Mucosa of gallbladder (tissue), 1 donor: Measurements from ENCODE around the gene SPIC. TPM values are rescaled to one million over a fixed set of nuclear protein-coding genes. Genes with fewer than 3 reads are reported as not detected.
A peak's percentile ranks its signal among the peaks of the same experiment; 100 is the strongest.
"Not testable (repeated sequence)": the region's sequence is repeated elsewhere in the genome, so short reads cannot be mapped to it uniquely, and the experiment has no call there.

Experiments
- DNase-seq: peaks from one replicate; pipeline ENCODE4 v3.0.0-alpha.2; 2020; ENCODE audit warnings: low spot score
- total RNA-seq: library from RNA; stranded (reverse); gene quantifications from one replicate; pipeline ENCODE4 v1.2.1, GENCODE V29; 2021
- donor health status: DM: no; HTN: no; CAD: no.

Gene SPIC
- total RNA-seq, result not detected

DNA sequence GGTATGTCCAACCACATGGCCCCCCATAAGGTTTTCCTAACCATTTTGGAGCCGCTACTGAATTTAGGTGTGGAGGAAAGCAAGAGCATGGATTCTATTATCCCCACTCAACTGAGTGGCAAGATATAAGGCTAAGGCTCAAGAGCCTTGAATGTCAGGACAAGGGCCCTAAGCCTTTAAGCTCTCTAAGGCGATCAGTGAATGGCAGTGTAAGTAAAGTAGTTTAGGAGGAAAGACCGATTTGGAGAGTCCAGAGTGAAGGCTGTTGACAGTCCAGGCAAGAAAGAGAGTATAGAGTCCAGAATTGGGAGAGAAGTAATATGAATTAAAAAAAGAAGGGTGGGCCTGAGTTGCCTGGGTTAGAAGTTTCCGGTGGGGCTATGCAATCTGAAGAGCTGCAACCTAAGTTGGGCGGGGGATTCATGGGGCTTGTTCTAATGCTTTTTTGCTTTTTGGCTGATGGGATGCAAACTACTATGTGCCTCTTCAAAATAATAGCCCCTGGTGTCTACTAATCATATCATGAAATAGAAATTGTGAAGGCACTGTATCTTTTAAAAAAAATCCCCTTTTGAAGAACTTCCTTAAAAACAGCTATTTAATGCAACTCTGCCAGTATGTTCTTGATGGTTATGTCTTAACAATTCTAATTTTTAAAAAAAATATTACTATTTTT is at the start of gene SPIC:
TSS of gene SPIC (plus strand) at position 626 of the 676 bp plus-strand sequence. CDS start 1,569 bp downstream, outside the sequence.
- DNase-seq, result no peak

DNA sequence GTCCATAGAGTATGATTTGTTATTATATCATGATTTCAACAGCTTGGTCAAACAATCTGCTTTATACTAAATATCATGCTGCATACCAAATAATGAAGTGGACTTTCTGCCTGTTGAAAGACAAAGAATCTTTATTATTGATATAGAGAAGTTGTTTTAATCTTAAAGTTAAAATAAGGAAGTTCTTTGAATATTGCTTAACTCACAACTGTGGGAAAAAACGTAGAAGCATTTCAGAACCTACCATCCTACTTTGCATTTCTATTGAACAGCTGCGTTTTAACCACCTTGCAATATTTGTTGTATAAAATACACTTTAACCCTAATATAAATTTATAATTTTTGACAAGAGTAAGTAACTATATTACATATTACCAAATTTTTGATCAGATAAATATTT is 44.7 kb upstream of the SPIC start:
- DNase-seq, result no peak

DNA sequence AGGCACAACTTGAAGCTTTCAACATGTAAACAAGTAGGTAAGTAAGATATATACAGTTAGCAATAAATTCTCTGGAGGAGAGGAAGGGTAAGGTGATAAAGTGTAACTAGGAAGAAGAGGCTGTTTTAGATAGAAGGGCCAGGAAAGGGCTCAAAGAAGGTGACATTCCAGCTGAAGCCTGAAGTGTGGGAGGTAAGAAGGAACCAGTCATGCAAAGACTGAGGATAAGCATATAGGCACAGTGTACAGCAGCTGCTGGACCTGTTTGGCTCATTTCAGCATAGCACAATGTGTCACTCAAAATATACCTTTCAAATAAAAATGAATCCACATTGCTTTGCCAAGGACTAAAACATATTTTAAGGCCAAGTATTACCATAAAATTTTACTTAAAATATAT is 39.0 kb upstream of the SPIC start:
- no peak for DNase-seq

- no peak for DNase-seq
Measured at GRCh38 chr12:101439236-101439635, 35.9 kb upstream of the SPIC start.

GRCh38 chr12:101441461-101442224 is 33.5 kb upstream of the SPIC start:
- DNase-seq, result no peak

DNA sequence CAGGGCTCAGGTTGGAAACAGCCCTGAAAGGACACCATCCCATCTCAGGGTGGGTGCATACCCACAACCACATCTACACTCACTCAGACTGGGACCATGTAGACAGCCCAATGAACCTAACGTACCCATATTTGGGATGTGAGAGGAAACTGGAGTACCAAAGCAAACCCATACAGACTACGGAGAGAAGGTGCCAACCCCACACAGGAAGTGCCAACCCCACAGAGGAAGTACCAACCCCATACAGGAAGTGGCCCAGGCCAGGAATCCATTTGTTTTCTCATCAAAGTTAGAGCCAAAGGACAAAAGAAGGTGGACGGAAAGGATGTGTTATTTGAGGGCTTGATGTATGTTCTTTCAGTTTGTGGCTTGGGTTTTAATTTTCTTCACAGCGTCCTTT is 19.5 kb upstream of the SPIC start:
- DNase-seq, result no peak

DNA sequence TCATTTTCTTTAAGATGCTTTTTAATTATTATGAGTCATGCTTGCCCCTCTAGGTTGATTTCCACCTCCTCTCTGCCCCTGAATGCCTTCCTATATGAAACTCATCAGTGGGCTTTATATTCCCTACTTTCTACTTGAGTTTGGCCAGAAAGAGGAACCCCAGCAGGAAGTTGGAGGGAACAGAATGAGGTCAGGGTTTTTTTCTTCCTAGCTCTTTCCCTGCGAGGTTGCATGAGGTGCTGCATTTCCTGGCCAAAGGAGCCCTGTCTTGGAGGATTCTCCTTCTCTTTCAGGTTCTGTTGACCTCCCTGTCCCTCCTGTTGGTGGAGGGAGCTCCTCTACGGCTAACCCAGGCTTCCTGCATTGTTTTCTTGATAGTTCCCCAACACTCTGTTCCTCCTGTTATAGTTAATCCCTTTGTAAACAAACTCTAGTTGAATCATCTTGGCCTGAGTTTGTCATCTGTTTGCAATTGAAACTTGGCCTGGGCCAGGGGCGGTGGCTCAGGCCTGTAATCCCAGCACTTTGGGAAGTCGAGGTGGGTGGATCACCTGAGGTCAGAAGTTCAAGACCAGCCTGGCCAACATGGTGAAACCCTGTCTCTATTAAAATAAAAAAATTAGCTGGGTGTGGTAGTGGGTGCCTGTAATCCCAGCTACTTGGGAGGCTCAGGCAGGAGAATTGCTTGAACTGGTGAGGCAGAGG is 15.3 kb upstream of the SPIC start:
- DNase-seq, result peak; percentile 14

- no peak for DNase-seq
Measured at GRCh38 chr12:101468948-101469347, 6.2 kb upstream of the SPIC start.

GRCh38 chr12:101470939-101471338 is 4.2 kb upstream of the SPIC start:
- DNase-seq, result no peak

DNA sequence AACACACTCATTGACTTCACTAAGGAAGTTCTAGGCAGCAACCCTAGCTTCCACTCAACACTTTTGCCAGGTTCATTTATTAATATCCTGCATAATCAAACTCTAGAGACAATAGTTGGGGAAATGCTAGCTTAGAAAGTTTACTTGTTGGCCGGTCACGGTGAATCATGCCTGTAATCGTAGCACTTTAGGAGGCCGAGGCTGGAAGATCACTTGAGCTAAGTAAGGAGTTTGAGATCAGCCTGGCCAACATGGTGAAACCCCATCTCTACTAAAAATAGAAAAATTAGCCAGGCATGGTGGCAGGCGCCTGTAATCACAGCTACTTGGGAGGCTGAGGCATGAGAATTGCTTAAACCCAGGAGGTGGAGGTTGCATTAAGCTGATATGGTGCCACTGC is 3.3 kb upstream of the SPIC start:
- not testable (repeated sequence) for DNase-seq

DNA sequence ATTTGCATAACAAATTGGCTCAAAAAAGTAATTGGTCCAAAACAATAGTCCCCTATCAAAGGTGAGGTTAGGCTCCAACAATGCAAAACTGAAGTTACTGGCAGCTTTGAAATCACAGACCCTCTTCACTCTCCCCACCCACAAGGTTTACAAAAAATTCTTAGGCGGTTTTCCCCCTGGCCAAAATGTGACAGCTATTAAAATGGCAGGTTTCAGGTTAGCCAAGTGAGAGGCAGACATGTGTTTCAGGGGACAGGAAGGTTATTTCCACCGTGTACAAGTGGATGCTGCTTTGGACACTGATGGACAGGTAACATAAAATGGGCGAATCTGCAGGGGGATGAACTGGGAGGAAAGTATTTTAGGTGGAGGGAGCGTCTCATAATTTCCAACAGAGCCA is 888 bp upstream of the SPIC start:
- DNase-seq, result no peak

GRCh38 chr12:101475751-101476305 is 692 bp downstream of the SPIC start:
- DNase-seq, result no peak

- no peak for DNase-seq
Measured at GRCh38 chr12:101480849-101481248, 5.7 kb downstream of the SPIC start.

DNA sequence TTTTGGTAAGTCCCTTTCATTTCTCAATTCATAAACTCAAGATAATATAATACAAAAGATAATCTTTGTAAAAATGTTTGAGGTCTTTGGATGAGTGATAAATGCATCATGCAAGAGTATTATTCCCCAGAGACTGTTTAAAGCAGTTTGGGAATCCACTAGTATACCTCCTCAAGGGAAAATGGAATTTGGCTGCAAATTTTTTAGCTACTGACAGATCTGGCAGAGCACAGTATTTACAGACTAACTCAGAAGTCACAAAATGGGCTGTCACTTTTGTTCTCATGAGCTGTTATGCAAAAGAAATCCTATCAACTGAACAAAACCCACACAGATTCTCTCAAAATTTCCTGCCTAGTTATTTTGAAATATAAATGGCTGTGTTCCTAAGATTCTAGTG is 9.9 kb downstream of the SPIC start:
- DNase-seq, result no peak

GRCh38 chr12:101488469-101488868 is 13.3 kb downstream of the SPIC start:
- DNase-seq, result no peak

GRCh38 chr12:101490286-101490920 is 15.3 kb downstream of the SPIC start:
- peak; percentile 16 for DNase-seq

- no peak for DNase-seq
Measured at GRCh38 chr12:101491329-101491728, 16.2 kb downstream of the SPIC start.

GRCh38 chr12:101493556-101493955 is 18.4 kb downstream of the SPIC start:
- no peak for DNase-seq

- no peak for DNase-seq
Measured at GRCh38 chr12:101498252-101498651, 23.1 kb downstream of the SPIC start.

GRCh38 chr12:101501410-101501995 is 26.4 kb downstream of the SPIC start:
- DNase-seq, result no peak

GRCh38 chr12:101521136-101521535 is 46.0 kb downstream of the SPIC start:
- DNase-seq, result no peak

DNA sequence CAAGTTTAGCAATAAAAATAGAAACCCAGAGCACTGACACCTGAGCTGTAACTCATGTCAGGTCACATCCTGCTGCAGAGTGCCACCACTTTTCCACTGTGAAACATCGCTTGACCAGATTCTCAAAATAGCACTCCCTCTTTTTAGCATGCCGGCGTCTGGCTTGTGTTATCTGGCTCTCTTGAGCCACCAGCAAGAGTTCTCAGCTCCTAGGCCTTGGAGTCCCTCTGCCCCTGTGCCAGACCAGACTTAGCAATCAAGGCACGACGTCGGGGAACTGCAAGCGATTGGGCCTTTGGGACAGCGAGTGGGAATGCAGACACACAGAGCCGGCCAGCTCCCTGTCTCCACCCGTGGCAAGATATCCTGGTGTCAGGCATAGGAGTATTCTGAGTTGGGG is 52.5 kb downstream of the SPIC start:
- no peak for DNase-seq
